K562 (cell line): ENCODE data around the gene GSTM1. TPM values are rescaled to one million over a fixed set of nuclear protein-coding genes. Genes with fewer than 3 reads are reported as not detected.

Experiments
- CTBP1 ChIP-seq: fragments of 450-650 bp; IDR thresholded peaks from 2 replicates; pipeline ENCODE4 v1.6.1; 2016; ENCODE audit warnings: borderline replicate concordance
- MAZ ChIP-seq, 2 experiments: fragments of 450-650 bp in 1 of 2; sonication (generic) in 1 of 2; formaldehyde crosslinking; IDR thresholded peaks in 1 of 2; conservative IDR thresholded peaks in 1 of 2; 2 replicates each; pipeline versions ENCODE4 v1.4.0 to v1.5.0; 2020; ENCODE audit warnings: mild to moderate bottlenecking in 1 of 2, missing genetic modification reagents in 1 of 2
- MED1 ChIP-seq: sonication (generic); formaldehyde crosslinking; IDR thresholded peaks from 2 replicates; pipeline ENCODE4 v1.8.1; 2023; ENCODE audit warnings: missing genetic modification reagents, borderline replicate concordance
- RBM25 ChIP-seq: fragments of 200-400 bp; formaldehyde crosslinking; IDR thresholded peaks from 2 replicates; pipeline ENCODE4 v1.6.1; 2018; ENCODE audit warnings: low read length, low read depth, moderate library complexity; ENCODE audit not compliant: severe bottlenecking
- ZBTB17 ChIP-seq: fragments of 450-650 bp; formaldehyde crosslinking; IDR thresholded peaks from 2 replicates; pipeline ENCODE4 v1.4.0; 2020; ENCODE audit warnings: mild to moderate bottlenecking
- ZNF3 ChIP-seq: fragments of 250-450 bp; sonication (Bioruptor Pico); IDR thresholded peaks from 2 replicates; pipeline ENCODE4 v1.5.0; 2021; ENCODE audit warnings: mild to moderate bottlenecking, moderate library complexity
- polyA plus RNA-seq, 8 experiments: library from polyadenylated mRNA; depleted of rRNA in 4 of 8; stranded (reverse) in 5 of 8; unstranded in 3 of 8; fragments of >200 nt; fragmentation: Nextera tagmentation in 2 of 8; fragmentation: Illumina TruSeq in 1 of 8; extraction: Ambion mirVana in 2 of 8; extraction: Trizol in 1 of 8; gene quantifications; 2 replicates each; pipeline versions ENCODE4 v1.2.1 to v1.2.3, GENCODE V29; 2011 to 2014; ENCODE audit warnings: inconsistent platforms in 1 of 8, missing spikeins in 1 of 8
- total RNA-seq, 7 experiments: library from RNA; depleted of rRNA in 6 of 7; stranded (reverse); fragments of >200 nt in 6 of 7; fragmentation: Illumina TruSeq in 2 of 7; extraction: Trizol in 2 of 7; gene quantifications; 2 replicates each; pipeline versions ENCODE4 v1.2.1 to v1.2.3, GENCODE V29; 2011 to 2021; ENCODE audit warnings: low replicate concordance in 1 of 7
- TF ChIP-seq, protein P1 (sequence below): fragments of 450-650 bp; IDR thresholded peaks from 2 replicates; pipeline ENCODE4 v1.6.1; 2016; ENCODE audit warnings: low read depth
- TF ChIP-seq, protein P2 (sequence below): fragments of 450-650 bp; IDR thresholded peaks from 2 replicates; pipeline ENCODE4 v1.7.0; 2016; ENCODE audit warnings: borderline replicate concordance

The GSTM1 gene
- total and polyA plus RNA-seq, 9 of the 15 experiments (the other 6 are each of a cell fraction or from before 2014, with no cell fraction given), result not detected

DNA sequence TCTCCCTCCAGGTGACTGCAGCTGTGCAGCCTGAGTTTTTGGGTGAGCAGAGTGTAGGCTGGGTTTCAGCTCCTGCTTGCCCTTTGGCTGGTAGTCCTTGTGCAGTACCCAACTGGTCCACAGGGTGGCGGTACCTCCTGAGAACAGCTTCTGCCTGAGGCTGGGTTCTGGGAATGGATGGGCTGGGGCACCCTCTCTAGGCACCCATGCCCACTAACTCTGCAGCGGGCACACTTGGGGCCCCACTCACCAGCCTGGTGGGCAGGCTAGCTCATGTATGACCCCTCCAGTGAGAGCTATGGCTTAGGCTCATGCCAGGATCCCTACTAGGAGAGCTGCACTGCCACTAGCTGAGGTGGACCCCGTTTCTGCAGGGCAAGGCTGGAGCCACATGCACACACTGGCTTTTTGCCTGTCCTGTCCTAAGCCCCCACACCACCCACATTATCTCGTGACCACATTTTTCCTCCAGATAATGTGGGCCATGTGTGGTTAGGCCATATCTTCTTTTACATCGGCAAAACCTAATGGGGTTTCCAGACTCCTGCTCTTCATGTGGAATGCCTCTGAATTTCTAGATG lies 47.2 kb upstream of the GSTM1 start (continued):
- TF ChIP-seq RBM25 (no peak), CTBP1 (peak; percentile 48; the same call in 1 of the 2 replicates), ZBTB17 (CRISPR knock-in tag) (peak; percentile 43; the same call in 1 of the 2 replicates), MED1 (CRISPR knock-in tag) (no peak), MAZ (CRISPR knock-in tag; conservative IDR thresholded peaks at IDR 0.05 in 1 of 2, IDR thresholded peaks at IDR 0.05 in 1 of 2) (peak in 1 of 2 experiments; percentile 58; a peak in 1 of 4 replicates), ZNF3 (CRISPR knock-in tag) (no peak)
- TF ChIP-seq, protein P1, sequence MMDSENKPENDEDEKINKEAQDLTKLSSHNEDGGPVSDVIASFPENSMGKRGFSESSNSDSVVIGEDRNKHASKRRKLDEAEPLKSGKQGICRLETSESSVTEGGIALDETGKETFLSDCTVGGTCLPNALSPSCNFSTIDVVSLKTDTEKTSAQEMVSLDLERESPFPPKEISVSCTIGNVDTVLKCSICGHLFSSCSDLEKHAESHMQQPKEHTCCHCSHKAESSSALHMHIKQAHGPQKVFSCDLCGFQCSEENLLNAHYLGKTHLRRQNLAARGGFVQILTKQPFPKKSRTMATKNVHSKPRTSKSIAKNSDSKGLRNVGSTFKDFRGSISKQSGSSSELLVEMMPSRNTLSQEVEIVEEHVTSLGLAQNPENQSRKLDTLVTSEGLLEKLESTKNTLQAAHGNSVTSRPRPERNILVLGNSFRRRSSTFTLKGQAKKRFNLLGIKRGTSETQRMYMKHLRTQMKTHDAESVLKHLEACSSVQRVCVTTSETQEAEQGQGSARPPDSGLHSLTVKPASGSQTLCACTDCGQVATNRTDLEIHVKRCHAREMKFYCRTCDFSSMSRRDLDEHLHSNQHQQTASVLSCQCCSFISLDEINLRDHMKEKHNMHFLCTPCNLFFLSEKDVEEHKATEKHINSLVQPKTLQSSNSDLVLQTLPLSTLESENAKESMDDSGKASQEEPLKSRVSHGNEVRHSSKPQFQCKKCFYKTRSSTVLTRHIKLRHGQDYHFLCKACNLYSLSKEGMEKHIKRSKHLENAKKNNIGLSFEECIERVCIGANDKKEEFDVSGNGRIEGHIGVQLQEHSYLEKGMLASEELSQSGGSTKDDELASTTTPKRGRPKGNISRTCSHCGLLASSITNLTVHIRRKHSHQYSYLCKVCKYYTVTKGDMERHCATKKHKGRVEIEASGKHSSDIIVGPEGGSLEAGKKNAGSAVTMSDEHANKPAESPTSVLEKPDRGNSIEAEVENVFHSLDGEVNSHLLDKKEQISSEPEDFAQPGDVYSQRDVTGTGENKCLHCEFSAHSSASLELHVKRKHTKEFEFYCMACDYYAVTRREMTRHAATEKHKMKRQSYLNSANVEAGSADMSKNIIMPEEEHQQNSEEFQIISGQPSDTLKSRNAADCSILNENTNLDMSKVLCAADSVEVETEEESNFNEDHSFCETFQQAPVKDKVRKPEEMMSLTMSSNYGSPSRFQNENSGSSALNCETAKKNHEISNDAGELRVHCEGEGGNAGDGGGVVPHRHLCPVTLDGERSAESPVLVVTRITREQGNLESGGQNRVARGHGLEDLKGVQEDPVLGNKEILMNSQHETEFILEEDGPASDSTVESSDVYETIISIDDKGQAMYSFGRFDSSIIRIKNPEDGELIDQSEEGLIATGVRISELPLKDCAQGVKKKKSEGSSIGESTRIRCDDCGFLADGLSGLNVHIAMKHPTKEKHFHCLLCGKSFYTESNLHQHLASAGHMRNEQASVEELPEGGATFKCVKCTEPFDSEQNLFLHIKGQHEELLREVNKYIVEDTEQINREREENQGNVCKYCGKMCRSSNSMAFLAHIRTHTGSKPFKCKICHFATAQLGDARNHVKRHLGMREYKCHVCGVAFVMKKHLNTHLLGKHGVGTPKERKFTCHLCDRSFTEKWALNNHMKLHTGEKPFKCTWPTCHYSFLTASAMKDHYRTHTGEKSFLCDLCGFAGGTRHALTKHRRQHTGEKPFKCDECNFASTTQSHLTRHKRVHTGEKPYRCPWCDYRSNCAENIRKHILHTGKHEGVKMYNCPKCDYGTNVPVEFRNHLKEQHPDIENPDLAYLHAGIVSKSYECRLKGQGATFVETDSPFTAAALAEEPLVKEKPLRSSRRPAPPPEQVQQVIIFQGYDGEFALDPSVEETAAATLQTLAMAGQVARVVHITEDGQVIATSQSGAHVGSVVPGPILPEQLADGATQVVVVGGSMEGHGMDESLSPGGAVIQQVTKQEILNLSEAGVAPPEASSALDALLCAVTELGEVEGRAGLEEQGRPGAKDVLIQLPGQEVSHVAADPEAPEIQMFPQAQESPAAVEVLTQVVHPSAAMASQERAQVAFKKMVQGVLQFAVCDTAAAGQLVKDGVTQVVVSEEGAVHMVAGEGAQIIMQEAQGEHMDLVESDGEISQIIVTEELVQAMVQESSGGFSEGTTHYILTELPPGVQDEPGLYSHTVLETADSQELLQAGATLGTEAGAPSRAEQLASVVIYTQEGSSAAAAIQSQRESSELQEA, result no peak
- TF ChIP-seq, protein P2, sequence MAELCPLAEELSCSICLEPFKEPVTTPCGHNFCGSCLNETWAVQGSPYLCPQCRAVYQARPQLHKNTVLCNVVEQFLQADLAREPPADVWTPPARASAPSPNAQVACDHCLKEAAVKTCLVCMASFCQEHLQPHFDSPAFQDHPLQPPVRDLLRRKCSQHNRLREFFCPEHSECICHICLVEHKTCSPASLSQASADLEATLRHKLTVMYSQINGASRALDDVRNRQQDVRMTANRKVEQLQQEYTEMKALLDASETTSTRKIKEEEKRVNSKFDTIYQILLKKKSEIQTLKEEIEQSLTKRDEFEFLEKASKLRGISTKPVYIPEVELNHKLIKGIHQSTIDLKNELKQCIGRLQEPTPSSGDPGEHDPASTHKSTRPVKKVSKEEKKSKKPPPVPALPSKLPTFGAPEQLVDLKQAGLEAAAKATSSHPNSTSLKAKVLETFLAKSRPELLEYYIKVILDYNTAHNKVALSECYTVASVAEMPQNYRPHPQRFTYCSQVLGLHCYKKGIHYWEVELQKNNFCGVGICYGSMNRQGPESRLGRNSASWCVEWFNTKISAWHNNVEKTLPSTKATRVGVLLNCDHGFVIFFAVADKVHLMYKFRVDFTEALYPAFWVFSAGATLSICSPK, result no peak
